Subcutaneous abdominal adipose tissue (tissue), 5 donors: Measurements from ENCODE around the gene ABAT.

Experiments
- H3K27ac ChIP-seq: one replicate; pipeline ENCODE4 v1.7.0; 2013; ENCODE audit warnings: low read depth, mild to moderate bottlenecking, inconsistent platforms, low read length, moderate library complexity
- H3K27me3 ChIP-seq, 5 donors: one replicate each; pipeline ENCODE4 v1.7.0; 2013; ENCODE audit warnings: low read length in 5 of 5, inconsistent platforms in 1 of 5; ENCODE audit not compliant: control insufficient read depth in 5 of 5, insufficient read depth in 4 of 5
- H3K36me3 ChIP-seq, 5 donors: one replicate each; pipeline ENCODE4 v1.7.0; 2013; ENCODE audit warnings: low read length in 5 of 5; ENCODE audit not compliant: control insufficient read depth in 5 of 5, insufficient read depth in 5 of 5
- H3K4me1 ChIP-seq, 5 donors: one replicate each; pipeline ENCODE4 v1.7.0; 2013; ENCODE audit warnings: low read length in 5 of 5, mild to moderate bottlenecking in 3 of 5, moderate library complexity in 1 of 5; ENCODE audit not compliant: control insufficient read depth in 5 of 5, insufficient read depth in 5 of 5
- H3K4me3 ChIP-seq, 5 donors: one replicate each; pipeline ENCODE4 v1.7.0; 2013; ENCODE audit warnings: low read length in 5 of 5, low read depth in 1 of 5
- H3K9ac ChIP-seq, 5 donors: one replicate each; pipeline ENCODE4 v1.7.0; 2013; ENCODE audit warnings: low read length in 5 of 5, mild to moderate bottlenecking in 4 of 5, moderate library complexity in 3 of 5
- H3K9me3 ChIP-seq, 5 donors: one replicate each; pipeline ENCODE4 v1.7.0; 2013; ENCODE audit warnings: low read length in 5 of 5; ENCODE audit not compliant: control insufficient read depth in 5 of 5
- donor health status: healthy.
- donor health status: healthy.
- donor health status: healthy.
- donor health status: healthy.
- donor health status: healthy.

The ABAT gene

DNA sequence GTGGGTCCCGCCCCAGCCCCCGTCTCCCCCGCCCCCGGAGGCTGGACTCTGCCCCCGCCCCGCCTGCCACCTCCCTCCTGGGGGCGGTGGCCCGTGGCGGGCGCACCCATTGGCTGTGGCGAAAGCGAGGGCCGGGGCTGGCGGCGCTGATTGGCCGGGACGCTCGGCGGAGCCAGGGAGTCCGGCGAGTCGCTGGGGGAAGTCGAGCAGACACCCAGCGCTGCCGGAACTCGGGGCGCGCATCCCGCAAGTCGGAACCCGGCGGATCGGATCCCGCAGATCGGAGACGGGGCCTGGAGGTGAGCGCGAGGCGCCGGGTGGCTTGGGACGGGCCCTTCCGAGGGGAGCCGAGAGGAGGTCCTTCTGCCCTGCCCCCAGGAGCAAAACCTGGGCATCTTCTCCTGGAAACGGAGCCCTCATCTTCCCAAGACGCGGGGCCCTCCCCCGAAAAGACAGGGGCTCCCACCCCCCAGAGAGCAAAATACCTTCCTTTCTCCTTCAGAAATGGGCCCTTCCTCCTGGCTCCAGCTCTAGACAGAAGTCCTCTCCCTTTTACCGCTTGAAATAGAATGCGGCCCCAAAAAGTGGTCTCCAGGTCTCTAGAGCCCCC lies at the start of gene ABAT:
Gene ABAT, plus strand, starts transcription at position 205 of the 610 bp plus-strand sequence. CDS start 61,123 bp downstream, outside the sequence.
- H3K27me3 ChIP-seq = no peaks in the 10 kb centered on the region
- H3K4me1 ChIP-seq = peaks cover 0 to 16% (median 12%) of the 10 kb centered on the region in 5 donors
- peak within 1 kb of the TSS in 4 of 5 donors; percentile 35 to 62 (median 54) for H3K9ac ChIP-seq
- peaks cover 0 to 10% (median 5%) of the 10 kb centered on the region in 5 donors for H3K36me3 ChIP-seq
- H3K27ac ChIP-seq = no peak within 1 kb of the TSS
- H3K9me3 ChIP-seq = peaks cover 0 to 2% (median 0%) of the 10 kb centered on the region in 5 donors
- peak within 1 kb of the TSS; percentile 67 to 76 (median 73) for H3K4me3 ChIP-seq

DNA sequence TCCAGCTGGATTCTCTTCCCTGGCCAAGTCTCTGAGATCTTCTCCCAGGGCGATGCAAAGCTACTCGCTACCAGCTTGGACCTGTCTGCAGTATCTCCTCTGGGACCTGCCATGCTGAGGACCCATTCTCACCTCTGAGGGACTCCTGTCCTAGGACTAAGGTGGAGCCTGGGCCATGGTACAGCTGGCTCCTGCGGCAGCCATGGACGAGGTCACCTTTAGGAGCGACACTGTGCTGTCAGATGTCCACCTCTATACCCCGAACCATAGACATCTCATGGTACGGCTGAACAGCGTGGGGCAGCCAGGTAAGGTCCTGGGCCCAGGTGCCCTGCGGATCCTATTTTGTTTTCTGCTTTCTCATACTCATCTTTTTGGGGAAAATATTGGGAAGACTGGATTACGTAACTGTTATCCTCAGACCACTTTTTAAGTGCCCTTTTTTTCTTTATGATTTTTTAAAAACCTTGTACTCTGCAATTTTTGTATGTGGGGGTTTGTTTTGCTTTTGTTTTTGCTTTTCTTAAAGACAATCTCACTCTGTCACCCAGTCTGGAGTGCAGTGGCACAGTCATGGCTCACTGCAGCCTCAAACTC lies 48.8 kb upstream of the ABAT start:
- H3K9me3 ChIP-seq = no peaks in the 10 kb centered on the region
- no peaks in the 10 kb centered on the region for H3K27me3 ChIP-seq
- peaks cover 0 to 54% (median 48%) of the 10 kb centered on the region in 5 donors for H3K36me3 ChIP-seq
- H3K9ac ChIP-seq = no peak overlapping the region
- H3K4me1 ChIP-seq = peaks cover 1 to 17% (median 15%) of the 10 kb centered on the region in 5 donors
- no peak overlapping the region for H3K4me3 ChIP-seq
- no peak overlapping the region for H3K27ac ChIP-seq

DNA sequence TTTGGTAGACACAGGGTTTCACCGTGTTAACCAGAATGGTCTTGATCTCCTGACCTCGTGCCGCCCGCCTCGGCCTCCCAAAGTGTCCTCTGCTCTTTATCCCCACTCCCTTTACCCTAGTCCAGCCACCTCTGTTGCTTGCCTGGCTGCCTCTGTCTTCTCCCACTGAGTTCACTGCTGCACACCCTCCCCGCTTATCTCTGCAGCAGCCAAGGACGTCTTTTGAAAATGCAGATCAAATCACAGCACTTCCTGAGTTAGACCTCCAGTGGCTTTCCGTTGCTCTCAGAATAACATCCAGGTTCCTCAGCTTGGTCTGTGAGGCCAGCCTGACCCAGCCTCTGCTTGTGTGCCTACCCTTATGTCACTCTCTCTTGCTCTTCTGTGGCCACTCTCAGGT lies 47.5 kb upstream of the ABAT start:
- no peak overlapping the region for H3K27ac ChIP-seq
- H3K9me3 ChIP-seq = no peaks in the 10 kb centered on the region
- H3K4me1 ChIP-seq = peaks cover 3 to 17% (median 12%) of the 10 kb centered on the region in 5 donors
- H3K36me3 ChIP-seq = peaks cover 0 to 67% (median 57%) of the 10 kb centered on the region in 5 donors
- no peak overlapping the region for H3K9ac ChIP-seq
- H3K4me3 ChIP-seq = no peak overlapping the region
- H3K27me3 ChIP-seq = no peaks in the 10 kb centered on the region

DNA sequence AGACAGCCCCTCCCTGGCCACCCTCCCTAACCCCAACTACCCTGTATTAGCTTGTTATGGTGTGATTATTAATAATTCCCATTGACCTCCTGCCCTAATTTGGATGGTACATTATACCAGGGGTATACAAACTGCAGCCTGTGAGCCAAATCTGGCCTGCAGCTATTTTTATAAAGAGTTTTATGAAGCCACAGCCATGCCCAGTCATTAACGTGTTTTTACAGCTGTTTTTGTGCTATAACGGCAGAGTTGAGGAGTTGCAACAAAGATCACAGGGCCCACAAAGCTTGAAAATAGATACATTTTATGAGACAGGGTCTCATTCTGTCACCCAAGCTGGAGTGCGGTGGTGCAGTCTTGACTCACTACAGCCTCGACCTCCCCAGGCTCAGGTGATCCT lies 47.0 kb upstream of the ABAT start:
- no peaks in the 10 kb centered on the region for H3K27me3 ChIP-seq
- no peak overlapping the region for H3K27ac ChIP-seq
- H3K9me3 ChIP-seq = no peaks in the 10 kb centered on the region
- H3K4me1 ChIP-seq = peaks cover 3 to 16% (median 7%) of the 10 kb centered on the region in 5 donors
- H3K36me3 ChIP-seq = peaks cover 0 to 69% (median 61%) of the 10 kb centered on the region in 5 donors
- no peak overlapping the region for H3K9ac ChIP-seq
- no peak overlapping the region for H3K4me3 ChIP-seq

DNA sequence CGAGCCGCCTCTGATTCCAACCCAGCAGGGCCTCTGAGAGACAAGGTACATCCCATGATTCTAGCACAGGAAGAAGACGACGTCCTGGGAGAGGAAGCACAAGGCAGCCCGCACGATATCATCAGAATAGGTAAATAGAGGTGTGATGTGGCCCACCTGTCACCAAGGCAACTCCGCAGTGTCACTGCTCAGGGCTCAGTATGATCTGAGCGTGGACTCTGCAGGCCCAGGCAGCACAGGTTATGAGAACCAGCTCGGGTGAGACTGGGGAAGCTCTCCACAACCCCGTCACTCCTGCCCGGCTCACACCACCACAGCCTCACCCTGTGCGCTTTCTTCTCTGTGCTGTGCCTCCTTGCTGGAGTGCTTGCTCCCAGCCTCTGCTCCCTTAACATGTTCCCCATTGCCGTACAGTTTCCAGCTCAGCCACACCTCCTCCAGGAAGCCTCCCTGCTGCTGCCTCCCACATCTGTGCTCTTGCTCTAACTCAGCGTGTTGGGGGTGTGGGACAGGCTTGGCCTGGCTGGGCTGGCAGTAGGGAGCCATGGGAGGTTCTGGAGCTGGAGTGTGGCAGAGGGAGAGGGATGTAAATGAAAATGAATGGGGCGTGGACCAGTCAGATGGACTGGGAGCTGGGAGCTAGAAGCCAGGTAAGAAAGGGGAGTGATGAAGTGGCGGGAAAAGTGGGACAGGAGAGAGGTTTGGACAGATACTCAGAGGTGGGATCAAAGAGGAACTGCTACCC lies 45.3 kb upstream of the ABAT start:
- Histone ChIP-seq H3K27me3 (no peaks in the 10 kb centered on the region), H3K4me3 (no peak overlapping the region), H3K9ac (no peak overlapping the region), H3K27ac (no peak overlapping the region), H3K4me1 (peaks cover 0 to 15% (median 4%) of the 10 kb centered on the region in 5 donors), H3K36me3 (peaks cover 0 to 84% (median 75%) of the 10 kb centered on the region in 5 donors), H3K9me3 (no peaks in the 10 kb centered on the region)

DNA sequence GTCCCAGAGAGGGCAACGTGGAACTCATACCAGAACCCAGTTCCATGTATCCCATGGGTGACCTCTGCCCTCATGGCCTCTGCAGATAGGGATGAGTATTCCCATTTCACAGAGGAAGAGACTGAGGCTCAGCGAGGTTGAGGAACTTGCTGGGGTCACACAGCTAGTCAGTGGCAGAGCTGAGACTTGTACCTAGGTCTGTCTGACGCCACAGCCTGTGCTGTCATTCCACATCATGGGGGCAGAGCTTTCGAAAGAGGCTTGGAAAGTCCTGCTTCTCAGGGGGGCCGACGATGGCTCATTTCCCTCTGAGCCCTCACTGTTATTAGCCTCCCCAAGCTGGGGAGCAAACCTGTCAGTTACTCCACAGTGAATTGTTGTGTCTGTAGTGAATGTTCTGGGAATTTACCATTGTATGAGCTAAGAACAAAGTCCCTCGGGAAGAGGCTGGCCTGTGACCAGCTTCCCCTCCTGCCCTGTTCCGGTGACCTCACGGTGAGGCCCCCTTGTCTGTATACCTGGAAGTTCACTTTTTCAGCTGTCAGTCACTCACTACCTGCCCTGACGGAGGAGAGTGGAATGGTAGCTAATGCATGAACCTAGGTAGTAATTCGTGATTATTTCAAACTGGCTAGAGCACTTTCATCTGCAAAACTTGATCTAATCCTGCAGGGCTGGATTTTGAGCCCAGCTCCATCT lies 44.0 kb upstream of the ABAT start:
- no peak overlapping the region for H3K27ac ChIP-seq

DNA sequence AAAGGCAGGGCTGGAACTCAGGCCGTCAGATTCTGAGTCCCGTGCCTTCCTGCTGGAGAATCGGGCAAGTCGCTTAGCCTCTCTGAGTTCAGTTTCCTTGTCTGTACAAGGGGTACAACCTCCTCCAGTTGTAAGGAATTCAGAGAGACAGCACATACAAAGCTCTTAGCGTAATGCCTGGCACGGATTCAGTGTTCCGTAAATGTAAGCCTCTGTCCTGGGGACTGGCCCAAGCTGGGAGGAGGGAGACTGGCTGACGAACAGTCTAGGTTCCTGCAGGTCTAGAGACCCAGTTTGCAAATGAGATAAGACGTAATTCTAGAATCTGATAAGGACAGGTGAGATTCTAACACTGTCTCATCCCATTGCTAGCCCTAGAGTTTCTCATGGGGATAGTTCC lies 43.0 kb upstream of the ABAT start:
- Histone ChIP-seq H3K36me3 (peaks cover 0 to 91% (median 80%) of the 10 kb centered on the region in 5 donors), H3K4me1 (peaks cover 0 to 15% (median 4%) of the 10 kb centered on the region in 5 donors), H3K9ac (peak overlapping the region in 2 of 5 donors; percentile 10 to 39), H3K9me3 (no peaks in the 10 kb centered on the region), H3K4me3 (no peak overlapping the region), H3K27ac (peak overlapping the region; percentile 32), H3K27me3 (no peaks in the 10 kb centered on the region)

More for the DNA sequence above, 44.0 kb upstream of the ABAT start:
- Histone ChIP-seq H3K27me3 (no peaks in the 10 kb centered on the region), H3K4me3 (no peak overlapping the region), H3K36me3 (peaks cover 0 to 91% (median 82%) of the 10 kb centered on the region in 5 donors), H3K9ac (peak overlapping the region in 1 of 5 donors; percentile 31), H3K9me3 (no peaks in the 10 kb centered on the region), H3K4me1 (peaks cover 0 to 15% (median 4%) of the 10 kb centered on the region in 5 donors)

DNA sequence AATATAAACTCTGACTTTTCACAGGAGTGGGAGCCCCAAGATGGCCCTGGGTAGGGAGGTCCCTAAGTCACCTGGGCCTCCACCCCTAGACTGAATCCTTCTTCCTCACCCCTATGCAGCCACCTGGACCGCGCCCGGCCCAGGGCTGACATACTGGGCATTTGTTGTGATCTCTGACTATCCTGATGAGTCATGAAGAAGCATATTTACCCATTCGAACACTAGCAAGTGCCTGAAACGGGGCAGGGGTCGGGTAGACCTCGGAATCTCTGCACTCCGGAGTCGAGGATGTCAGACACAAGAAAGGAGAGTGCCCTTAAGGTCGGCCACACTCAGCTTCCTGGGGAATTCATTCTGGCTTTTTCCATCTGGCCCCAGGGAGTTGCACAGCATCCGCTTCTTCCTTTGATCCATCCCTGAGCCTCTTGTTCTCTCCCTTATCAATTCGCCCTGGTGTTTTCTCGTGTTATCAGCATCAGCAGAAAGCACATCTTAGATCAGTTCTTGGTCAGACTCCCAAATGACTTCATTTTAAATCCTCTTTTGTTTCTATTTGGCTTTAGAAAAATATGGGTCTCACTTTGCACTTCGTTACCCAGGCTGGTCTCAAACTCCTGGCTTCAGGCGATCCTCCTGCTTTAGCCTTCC lies 42.5 kb upstream of the ABAT start:
- Histone ChIP-seq H3K36me3 (peaks cover 0 to 91% (median 79%) of the 10 kb centered on the region in 5 donors), H3K4me1 (peaks cover 0 to 15% (median 4%) of the 10 kb centered on the region in 5 donors), H3K9ac (peak overlapping the region in 1 of 5 donors; percentile 10), H3K4me3 (no peak overlapping the region), H3K27me3 (no peaks in the 10 kb centered on the region), H3K27ac (peak overlapping the region; percentile 32), H3K9me3 (no peaks in the 10 kb centered on the region)

DNA sequence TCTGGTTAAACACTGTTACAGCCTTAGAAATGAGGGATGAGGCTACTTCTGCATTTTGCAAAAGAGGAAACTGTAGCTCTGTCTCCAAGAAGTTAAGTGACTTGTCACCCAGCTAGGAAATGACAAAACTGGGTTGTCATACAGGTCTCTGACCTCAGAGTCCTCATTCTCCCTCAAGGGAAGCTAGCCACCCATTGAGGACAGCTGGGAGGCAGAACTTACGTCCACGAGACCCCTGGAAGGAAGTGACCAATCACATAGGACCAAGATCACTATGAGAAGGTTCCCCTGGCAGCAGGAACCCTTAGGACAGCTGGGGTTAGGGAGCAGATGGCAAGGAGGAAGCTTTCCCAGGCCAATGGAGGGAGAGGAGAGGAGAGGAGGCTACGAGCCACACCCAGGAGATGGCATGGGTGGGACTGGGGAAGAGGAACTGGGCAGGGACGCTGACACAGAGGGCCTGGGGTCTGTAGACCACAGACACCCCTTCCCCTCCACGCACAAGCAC lies 41.7 kb upstream of the ABAT start:
- H3K4me1 ChIP-seq = peaks cover 0 to 15% (median 4%) of the 10 kb centered on the region in 5 donors
- H3K9ac ChIP-seq = peak overlapping the region in 2 of 5 donors; percentile 4 to 56
- no peaks in the 10 kb centered on the region for H3K9me3 ChIP-seq
- no peak overlapping the region for H3K4me3 ChIP-seq
- no peaks in the 10 kb centered on the region for H3K27me3 ChIP-seq
- H3K36me3 ChIP-seq = peaks cover 0 to 91% (median 79%) of the 10 kb centered on the region in 5 donors
- peak overlapping the region; percentile 23 for H3K27ac ChIP-seq
